PFSK-1 (cell line): ENCODE data around the gene ASB10.

Experiments used
- POLR2AphosphoS5 ChIP-seq: IDR thresholded peaks from 2 replicates; pipeline ENCODE4 v1.6.1; 2012; ENCODE audit warnings: low read depth, mild to moderate bottlenecking, control low read depth, low read length, moderate library complexity
- TF ChIP-seq, protein P1 (sequence below), 2 experiments: IDR thresholded peaks; 2 replicates each; pipeline versions ENCODE4 v1.6.1 to v1.8.0; 2011 to 2012; ENCODE audit warnings: low read depth in 2 of 2, low read length in 2 of 2, control low read depth in 1 of 2, inconsistent platforms in 1 of 2, mild to moderate bottlenecking in 1 of 2, moderate library complexity in 1 of 2; ENCODE audit not compliant: insufficient read depth in 1 of 2

DNA sequence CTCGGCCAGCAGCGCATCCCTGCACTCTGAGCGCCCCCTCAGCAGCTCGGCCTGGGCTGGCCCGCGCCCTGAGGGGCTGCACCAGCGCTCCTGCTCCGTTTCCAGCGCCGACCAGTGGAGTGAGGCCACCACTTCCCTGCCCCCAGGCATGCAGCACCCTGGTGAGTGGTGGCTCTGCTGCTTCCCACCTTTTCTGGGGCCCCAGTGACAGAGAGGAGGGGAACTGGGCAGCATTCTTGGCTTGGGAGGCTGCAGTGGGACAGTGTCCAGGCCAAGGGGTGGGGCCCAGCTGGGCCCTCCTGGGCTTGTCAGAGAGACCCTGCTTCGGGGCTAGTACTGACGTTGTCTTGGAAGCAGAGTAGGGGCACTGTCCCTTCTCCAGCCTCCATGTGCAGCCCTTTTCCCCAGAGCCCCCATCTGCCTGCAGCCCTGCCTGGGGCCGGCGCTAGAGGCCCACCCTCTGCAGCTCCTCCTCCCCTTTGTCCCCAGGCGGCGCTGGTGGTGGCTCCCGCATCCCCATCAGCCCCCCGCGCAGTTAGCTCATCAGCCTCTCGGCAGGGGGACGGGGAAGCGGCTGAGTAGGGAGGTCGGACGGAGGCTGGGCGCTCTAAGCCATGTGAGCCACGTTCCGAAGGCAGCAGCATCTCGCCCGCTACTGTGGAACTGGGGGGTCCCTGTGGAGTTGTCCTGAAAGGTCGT lies 48.7 kb downstream of the ASB10 start:
- TF ChIP-seq POLR2AphosphoS5 = no peak
- TF ChIP-seq, protein P1, sequence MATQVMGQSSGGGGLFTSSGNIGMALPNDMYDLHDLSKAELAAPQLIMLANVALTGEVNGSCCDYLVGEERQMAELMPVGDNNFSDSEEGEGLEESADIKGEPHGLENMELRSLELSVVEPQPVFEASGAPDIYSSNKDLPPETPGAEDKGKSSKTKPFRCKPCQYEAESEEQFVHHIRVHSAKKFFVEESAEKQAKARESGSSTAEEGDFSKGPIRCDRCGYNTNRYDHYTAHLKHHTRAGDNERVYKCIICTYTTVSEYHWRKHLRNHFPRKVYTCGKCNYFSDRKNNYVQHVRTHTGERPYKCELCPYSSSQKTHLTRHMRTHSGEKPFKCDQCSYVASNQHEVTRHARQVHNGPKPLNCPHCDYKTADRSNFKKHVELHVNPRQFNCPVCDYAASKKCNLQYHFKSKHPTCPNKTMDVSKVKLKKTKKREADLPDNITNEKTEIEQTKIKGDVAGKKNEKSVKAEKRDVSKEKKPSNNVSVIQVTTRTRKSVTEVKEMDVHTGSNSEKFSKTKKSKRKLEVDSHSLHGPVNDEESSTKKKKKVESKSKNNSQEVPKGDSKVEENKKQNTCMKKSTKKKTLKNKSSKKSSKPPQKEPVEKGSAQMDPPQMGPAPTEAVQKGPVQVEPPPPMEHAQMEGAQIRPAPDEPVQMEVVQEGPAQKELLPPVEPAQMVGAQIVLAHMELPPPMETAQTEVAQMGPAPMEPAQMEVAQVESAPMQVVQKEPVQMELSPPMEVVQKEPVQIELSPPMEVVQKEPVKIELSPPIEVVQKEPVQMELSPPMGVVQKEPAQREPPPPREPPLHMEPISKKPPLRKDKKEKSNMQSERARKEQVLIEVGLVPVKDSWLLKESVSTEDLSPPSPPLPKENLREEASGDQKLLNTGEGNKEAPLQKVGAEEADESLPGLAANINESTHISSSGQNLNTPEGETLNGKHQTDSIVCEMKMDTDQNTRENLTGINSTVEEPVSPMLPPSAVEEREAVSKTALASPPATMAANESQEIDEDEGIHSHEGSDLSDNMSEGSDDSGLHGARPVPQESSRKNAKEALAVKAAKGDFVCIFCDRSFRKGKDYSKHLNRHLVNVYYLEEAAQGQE (IDR thresholded peaks at IDR 0.05; ENCODE audit: insufficient read depth in 1 of 2, low read depth in 2 of 2, low read length in 2 of 2) = no peak
